Hematopoietic multipotent progenitor cell treated with erythropoietin and hydrocortisone succinate and interleukin-3 and kit ligand, for 4 days (in vitro differentiated cells): ENCODE results near the gene ASZ1.

Experiments
- DNase-seq: peaks from one replicate; pipeline ENCODE4 v3.0.0-alpha.2; 2015

The ASZ1 gene

DNA sequence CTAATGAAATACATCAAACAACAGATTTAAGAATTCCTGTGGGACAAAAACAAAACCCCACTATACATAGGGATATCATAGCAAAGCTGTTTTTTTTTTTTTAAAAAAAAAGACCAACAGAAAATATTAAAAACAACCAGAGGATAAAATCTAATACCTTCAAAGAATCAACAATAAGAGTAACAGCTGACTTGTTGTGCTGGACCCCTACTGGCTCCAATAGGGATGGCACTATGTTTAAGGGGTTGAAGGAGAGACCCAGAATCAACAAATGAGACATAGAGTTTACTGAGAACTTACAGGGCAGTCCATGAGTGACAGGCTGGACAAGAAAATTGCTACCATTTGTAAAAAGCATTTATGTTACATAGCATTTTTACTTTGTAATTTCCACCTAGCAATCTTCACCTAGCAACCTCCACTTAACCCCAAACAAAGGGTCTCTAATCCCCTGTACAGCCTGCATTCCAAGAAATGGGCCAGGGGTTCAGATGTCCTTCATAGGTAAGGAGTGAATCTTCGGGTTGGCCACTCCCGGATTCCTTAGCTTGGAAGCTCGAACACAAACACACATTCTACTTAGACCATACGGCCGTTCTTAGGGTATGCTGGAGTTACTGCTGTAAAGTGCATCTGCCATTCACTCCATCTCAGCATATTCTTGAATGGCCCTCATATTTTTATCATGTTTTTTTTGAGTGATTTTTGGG lies 25.8 kb downstream of the ASZ1 start:
- peak; percentile 36 for DNase-seq

DNA sequence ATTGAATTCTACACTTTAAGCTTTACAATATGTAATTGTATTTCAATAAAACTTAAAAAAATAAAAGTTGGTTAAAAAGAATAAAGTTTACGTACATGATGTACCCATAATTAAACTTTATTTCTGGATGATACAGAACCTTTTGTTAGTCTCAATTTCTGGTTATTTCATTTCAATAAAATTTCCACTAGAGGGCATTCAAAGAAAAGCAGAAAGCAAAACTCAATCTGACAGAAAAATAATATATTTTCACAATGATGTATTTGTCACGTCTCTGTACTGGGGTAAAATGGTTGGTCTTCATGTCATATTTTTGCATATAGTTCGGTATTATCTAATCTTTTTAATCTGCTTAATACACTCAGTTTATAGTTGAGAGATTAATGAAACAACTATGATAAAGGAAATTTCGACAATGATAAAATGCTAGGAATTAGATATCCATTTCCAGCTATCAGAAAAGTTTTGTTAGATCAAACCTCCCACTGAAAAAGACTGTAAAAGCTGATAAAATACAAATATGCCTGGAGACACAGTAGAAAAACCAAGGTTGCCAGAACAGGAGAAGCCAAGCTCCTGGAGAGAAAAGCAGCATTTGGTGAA lies 27.4 kb downstream of the ASZ1 start:
- peak; percentile 46 for DNase-seq

DNA sequence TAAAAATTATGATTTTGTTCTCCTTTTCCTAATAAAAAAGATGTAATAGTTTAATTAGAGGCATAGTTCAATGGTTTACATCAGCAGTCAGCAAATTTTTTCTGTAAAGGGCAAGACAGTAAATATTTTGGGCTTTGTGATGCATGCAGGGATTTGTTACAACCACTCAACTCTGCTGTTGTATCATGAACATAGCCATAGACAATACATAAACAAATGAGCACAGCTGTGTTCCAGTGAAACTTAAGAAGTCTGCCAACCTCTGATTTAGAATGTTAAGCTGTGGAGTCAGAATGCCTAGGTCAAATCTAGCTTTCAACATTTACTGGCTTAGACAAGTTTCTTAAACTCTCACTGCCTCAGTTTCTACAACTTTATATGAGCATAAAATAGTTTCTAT lies 31.6 kb downstream of the ASZ1 start:
- no peak for DNase-seq

DNA sequence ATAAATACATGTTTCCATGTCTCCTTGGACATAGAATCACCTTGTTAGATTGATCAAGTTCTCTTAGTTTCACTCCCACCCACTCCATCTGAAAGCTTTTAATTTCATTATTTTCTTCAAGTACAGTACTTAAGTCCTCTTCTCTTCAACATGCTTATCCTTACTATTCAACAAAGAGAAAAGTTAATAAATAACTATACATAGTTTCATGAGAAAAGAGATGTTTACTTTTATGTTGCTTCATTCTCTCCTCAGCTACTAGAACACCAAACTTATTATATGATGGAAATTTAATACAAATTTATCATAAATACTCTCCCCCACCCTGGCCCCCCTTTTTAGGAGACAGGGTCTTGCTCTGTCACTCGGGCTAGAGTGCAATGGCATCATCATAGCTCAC lies 33.5 kb downstream of the ASZ1 start:
- DNase-seq, result no peak

DNA sequence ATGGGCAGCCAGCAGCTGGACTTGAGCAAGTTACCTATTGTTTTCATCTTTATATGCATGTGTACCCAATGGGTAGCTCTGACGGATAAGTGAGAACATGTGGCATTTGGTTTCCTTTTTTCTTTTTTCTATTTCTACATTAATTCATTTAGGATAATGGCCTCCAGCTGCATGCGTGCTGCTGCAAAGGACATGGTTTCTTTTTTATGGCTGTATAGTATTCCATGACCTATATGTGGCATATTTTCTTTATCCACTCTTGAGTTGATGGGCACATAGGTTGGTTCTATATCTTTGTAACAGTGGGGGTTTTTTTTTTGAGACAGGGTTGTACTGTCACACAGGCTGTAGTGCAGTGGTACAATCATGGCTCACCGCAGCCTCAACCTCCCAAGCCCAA lies 37.4 kb downstream of the ASZ1 start:
- DNase-seq, result no peak

DNA sequence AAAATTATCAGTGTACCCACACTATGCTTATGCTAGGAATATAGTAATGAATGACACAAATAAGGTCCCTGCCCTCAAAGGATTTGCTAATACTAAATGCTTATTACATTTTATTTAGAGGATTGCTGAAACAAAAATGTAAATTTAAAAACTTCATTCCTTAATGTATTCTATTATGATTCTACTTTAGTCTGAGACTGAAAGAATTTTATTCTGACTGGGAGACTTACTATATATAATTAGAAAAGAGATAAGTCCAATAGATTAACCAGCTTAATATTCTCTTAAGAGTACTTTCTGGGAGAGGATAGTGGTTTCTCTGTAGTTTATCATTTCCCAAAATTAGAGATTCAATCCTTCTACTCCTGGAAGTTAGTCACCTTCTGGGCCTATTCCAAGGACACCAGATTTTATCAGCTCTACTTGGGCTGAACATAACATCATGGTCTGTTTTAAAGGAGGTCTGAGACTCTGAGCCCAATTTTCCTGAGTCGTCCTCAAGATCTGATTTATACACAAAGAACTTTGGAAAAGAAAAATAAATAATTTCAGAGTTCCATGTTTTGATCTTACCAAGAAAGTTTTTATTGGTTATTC lies 41.1 kb downstream of the ASZ1 start:
- DNase-seq, result no peak

DNA sequence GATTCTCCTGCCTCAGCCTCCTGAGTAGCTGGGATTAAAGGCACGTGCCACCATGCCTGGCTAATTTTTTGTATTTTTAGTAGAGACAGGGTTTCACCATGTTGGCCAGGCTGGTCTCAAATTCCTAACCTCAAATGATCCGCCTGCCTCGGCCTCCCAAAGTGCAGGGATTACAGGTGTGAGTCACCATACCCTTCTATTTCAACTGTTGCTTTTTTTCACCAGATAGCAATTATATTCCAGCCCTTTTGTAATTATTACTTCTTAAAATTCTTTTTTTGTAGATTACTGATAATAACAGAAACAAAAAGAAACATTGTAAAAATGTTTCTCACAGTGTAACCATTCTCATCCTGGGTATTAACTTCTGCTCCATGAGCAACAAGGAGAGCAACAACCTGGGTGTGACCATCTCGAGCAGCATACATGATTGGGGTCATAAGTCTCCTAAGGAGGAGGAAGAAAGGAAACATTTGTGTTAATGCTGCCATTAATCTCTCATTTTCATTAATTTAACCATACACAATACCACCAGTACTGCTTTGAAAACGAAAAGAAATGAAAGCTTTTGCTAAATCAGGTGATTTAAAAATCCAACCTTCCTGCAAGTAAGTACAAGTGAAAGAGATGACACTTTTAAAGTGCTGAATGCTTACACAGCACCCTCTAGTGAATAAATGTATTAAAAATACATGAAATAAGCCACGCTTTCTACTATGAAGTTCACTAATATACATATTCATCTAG lies 41.8 kb downstream of the ASZ1 start:
- peak; percentile 60 for DNase-seq

DNA sequence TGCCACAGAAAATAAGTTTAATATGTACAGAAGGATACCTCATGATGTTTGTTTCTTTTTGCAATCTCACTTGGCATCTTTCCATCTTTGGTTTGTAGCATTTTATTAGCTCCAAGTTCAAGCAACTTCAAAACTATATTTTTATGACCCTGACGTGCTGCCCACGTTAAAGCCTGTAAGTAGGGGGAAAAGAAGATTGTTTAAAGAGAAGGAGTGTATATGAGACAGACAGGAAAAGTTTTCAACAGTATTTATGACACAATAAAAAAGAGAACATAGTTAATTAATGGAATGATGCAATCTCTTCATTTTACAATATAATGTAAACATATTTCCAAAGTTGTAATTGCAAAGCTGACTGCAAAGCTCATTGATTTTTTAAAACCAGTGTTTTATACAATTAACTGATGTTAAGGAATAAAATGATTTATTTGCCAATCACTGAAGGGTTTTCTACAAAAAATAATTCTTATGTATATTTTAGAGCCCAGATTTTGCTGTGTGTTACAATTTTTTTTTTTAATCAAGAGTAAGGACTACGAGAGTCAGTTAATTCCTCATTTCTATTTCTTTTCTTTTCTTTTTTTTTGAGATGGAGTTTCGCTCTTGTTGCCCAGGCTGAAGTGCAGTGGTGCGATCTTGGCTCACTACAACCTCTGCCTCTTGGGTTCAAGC lies 42.5 kb downstream of the ASZ1 start:
- DNase-seq, result no peak

DNA sequence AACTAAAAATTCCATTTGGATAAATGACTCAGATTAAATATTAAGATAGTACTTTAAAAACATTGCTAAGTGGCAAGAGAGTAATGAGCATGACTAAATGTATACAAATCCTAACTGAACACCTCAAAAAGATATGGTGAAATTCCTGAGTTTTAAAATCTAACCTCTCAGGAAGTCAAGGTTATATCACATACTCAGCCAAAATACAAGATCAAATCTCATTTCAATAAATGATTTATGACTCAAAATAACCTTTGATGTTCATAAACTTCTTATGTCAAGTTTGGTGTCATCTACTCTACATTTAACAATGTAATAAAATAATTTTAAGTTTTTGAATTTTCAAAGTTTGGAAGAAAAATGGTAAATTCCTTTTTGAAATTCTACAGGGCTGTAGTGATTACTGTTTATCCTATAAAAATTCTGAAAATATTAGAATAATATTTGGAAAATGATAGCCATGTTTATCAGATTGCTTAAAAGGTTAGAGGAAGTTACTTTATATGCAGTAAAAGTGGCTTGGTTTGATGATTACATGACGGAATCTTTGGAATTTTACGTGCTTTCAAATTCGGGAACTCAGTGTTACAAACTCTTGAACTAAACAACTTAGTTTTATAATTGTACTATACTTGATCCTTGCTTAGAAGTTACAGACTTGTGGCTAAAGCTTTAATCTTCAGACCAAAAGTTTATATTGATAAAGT lies 43.7 kb downstream of the ASZ1 start:
- no peak for DNase-seq

DNA sequence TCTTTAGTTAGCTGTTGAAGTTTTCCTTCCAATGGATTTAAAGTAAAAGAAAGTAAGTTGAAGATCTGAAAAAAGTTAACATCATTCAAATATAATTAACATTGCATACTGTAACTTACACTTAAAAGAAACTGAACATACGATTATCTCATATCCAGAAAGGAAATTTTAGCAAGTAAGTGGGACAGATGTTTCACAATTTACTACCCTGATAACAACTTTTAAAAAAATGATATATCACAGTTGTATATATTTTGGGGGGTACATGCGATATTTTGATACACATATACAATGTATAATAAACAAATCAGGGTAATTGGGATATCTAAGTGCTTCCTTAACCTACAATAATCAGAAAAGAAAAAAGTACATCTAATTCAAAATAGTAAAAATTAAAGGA lies 44.2 kb downstream of the ASZ1 start:
- no peak for DNase-seq

DNA sequence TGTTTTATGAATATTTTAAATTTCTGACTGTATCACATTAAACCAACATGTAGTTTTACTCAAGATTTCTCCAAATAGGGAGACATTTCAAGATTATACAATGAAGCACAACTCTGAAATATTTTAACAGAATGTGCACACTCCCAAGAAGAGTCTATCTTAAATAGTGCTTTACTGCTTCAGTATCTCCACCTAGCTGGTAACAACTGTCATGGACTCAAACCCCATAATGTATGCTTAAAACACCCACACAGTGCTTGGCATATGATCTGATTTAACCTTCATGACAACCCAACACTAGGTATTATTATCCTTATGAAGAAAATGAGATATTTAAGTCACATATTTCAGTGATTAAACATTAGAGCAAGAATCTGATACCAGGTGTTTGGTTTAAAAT lies 45.9 kb downstream of the ASZ1 start:
- peak; percentile 3 for DNase-seq

DNA sequence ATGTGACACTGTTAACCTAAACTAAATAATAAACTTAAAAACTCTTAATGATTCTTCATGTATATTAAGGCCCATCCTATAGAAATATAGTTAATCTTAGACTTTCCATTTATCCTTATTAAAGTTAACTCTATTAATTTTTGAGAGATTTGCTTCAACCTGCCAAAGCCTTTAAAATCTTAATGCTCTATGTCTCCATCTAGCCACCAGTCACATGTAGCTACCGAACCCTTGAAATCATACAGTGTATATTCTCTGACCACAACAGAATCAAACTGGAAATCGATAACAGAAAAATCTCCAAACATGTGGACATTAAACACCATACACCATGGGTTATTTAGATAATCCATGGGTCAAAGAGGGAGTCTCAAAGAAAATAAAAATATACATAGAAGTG lies 51.9 kb downstream of the ASZ1 start:
- no peak for DNase-seq

DNA sequence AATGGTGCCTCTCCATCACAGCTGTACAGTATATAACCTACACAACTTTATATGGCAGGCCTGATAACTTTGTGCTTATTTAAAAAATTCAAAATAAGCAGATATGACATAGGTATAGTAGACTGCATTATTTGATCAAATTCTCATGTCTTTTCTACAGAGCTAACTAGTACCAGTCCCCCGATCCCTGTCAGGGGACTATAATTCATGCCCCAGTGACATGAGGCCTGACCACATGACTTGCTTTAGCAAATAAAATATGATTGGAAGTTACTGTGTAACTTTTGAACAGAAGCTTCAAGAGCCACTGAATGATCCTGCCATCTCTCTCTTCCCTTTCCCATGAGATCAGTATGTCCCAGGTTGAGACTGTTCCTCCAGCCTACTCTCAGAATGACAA lies 55.2 kb downstream of the ASZ1 start:
- DNase-seq, result no peak

DNA sequence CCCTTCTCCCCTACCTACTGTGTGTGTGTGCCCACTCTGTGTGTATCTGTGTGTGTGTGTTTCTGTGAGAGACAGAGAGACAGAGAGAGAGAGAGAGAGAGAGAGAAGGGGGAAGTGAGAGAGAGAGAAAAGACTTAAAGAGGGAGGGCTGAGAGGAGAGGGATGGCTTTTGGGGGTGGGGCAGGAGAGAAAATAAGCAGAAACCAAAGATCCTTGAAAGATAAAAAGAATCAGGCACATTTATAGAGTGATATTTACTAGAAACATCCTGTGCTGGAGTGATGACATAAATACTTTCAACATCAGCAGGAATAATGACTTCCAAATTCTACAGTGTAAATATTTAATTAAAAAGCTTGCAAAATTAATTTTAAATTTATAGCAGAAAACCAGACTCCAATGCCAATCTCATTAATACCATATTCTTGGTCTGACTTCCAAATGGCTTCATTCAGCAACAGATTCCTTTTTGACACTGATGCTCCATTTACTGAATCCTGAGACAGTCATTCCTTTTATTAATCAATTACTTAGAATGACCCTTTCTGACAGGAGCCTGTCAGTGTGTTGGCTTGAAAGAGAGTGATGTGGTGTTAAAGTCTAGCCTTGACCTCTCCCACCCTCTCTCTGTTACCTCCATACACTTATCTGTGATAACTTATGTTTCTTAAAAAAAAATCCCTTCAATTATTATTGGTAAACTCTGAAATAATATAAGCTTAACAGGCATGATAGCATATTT lies 62.8 kb downstream of the ASZ1 start:
- DNase-seq, result no peak

DNA sequence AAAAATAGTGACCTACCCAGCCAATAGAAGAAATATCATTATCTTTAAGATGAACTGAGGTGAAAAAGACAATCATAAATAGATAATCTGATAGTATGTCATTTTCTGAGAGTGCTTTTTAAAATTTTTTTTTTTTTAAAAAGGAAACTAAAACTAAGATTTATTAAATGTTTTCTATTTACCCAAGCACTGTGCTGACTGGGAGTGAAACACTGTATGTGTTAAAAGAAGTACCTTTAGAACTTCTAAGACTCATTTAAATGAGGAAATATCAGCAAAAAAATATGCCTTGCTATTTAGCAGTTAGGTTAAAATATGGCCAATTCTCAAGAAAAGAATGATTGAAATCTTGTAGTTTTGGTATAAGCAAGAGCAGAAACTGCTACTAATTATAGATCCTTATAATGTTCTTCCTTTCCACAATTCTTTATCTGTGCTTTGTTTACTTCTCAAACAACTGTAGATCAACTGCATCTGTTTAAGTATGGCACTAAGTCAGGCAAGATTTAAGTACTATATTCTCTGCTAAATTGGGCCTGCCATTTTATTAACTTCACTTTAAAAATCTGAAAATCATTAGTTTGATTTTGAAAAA lies 64.9 kb downstream of the ASZ1 start:
- no peak for DNase-seq

DNA sequence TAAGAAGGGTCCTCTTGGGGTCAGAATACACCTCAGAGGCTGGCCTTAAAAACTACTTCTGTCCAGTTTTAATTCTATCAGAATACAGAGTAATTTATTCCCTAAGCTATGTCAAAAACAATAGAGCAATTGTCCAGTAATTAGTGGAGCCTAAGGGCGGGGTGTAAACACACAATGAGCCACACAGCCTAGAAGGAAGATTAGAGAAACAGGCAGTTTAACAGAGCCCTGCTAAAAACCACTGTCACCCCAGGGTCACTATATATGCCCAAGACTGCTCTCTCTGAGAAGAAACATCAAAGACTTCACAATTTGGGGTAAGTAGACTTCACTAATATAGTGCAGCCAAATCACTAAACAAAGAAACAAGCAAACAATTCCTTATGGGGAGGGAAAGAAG lies 77.3 kb downstream of the ASZ1 start:
- DNase-seq, result no peak

DNA sequence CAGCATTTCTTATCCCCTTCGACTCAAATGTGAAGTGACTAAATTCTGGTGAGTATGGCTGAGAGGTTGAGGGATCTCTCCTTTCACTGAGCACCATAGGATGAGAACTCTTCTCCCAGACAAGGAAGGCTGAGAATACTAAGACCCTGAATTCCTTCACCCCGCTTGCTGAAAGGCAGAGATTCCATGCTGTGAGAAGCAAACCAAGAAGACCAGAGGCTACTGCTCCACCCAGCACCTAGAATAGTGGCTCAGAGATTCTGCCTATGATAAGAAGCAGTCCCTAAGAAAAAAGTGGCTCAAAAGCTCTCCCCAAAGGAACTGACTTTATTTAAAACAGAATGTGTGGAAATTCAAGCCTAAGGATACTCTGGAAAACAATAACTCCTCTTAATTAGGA lies 77.7 kb downstream of the ASZ1 start:
- DNase-seq, result no peak

DNA sequence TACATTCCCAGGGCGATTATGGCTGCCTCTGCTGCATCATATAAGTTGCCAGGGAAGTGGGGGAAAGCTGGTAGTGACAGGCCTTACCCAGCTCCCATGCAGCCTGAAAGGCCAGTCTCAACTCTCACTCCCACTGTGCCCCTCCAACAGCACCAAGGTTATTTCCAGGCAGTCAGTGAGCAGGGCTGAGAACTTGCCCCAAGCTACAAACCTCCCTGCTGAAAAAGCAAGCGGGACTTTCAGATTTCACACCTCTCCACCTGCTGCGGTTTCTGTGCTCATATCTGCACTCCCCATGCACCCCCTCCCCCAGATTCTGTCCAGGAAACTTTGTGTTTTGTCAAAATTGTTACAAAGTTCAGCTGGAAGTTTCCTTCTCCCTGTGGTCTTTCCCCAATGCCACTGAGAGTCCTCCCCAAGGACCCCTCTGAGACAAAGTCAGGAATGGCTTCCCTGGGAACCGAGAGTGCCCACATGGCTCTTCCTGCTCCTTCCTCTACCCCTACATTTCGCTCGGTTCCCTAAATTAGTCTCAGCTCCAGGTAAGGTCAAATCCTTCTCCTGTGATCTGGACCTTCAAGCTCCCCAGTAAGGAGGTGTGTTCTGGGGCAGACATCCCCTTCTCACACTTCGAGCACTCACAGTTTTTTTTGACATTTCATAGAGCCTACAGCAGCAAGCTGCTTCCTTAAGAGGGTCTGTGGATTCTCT lies 79.2 kb downstream of the ASZ1 start:
- no peak for DNase-seq

DNA sequence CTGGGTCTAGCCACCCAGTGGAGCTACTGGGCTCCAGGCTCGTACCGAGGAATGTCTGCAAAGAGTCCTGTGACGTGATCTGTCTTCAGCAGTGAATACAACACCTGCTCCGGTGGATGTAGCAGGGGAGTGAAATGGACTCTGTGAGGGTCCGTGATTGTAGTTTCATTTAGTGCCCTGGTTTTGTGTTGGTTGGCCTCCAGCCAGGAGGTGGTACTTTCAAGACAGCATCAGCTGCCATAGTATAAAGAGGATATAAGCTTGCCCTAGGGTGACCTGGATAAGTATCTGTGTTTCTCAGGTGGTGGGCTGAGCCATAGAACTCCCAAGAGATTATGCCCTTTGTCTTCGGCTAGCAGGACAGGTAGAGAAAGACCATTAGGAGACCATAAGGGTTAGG lies 79.8 kb downstream of the ASZ1 start:
- DNase-seq, result no peak

DNA sequence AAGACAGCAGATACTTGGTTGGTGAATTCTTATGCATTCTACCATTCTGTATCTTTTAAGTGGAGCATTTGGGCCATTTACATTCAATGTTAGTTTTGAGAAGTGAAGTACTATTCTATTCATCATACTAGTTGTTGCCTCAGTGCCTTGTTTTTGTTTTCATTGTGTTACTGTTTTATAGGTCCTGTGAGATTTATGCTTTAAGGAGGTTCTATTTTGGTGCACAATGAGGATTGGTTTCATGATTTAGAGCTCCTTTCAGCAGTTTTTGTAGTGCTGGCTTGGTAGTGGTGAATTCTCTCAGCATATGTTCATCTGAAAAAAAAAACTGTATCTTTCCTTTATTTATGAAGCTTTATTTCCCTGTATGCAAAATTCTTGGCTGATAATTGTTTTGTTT lies 81.1 kb downstream of the ASZ1 start:
- no peak for DNase-seq

DNA sequence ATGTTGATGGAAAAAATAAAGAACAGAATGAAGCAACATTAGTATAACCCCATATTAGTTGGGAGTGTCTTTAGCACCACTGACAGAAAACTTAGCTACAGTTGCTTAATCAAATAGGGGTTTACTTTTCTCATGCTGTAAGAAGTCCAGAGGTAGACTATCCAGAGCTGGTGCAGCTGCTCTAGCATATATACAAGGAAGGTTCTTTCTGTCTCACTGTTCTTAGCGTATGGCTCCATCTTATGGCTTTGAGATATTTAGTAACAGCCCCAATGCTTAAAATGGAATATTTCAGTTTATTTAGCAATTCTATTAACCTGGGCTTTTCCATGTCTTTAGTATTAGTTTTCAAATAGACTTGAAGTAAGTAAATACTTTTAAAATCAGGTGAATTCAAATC lies 89.3 kb downstream of the ASZ1 start:
- DNase-seq, result peak; percentile 6
